ENCODE measurements around the gene ZSCAN2.

Gene ZSCAN2

GRCh38 chr15:84659904-84660781 is 59.3 kb downstream of the ZSCAN2 start:
- TF ChIP-seq, protein P1, sequence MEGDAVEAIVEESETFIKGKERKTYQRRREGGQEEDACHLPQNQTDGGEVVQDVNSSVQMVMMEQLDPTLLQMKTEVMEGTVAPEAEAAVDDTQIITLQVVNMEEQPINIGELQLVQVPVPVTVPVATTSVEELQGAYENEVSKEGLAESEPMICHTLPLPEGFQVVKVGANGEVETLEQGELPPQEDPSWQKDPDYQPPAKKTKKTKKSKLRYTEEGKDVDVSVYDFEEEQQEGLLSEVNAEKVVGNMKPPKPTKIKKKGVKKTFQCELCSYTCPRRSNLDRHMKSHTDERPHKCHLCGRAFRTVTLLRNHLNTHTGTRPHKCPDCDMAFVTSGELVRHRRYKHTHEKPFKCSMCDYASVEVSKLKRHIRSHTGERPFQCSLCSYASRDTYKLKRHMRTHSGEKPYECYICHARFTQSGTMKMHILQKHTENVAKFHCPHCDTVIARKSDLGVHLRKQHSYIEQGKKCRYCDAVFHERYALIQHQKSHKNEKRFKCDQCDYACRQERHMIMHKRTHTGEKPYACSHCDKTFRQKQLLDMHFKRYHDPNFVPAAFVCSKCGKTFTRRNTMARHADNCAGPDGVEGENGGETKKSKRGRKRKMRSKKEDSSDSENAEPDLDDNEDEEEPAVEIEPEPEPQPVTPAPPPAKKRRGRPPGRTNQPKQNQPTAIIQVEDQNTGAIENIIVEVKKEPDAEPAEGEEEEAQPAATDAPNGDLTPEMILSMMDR (IDR thresholded peaks at IDR 0.05; ENCODE audit: low read depth, low read length), result no peak
- Histone ChIP-seq H3K9me3 (no peaks in the 10 kb centered on the region), H3K4me1 (peaks cover 6% of the 10 kb centered on the region; the same call in 1 of the 2 replicates), H3K36me3 (no peaks in the 10 kb centered on the region), H3K27me3 (no peaks in the 10 kb centered on the region), H3K4me3 (ENCODE audit: low read depth, low read length) (no peak overlapping the region)
- no peak for DNase-seq

DNA sequence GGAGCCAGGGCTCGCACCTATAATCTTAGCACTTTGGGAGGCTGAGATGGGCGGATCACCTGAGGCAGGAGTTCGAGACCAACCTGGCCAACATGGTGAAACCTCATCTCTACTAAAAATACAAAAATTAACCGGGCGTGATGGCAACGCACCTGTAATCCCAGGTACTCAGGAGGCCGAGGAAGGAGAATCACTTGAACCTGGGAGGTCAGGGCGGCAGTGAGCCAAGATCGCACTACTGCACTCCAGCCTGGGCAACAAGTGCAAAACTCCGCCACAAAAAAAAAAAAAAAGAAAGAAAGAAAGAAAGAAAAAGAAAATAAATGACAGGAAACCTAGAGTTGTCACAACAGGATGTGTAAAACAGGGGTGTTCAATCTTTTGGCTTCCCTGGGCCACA is 60.2 kb downstream of the ZSCAN2 start:
- no peaks in the 10 kb centered on the region for H3K27me3 ChIP-seq
- no peak for DNase-seq
- peaks cover 6% of the 10 kb centered on the region; the same call in 1 of the 2 replicates for H3K36me3 ChIP-seq
- no peak overlapping the region for H3K4me3 ChIP-seq (ENCODE audit: low read depth, low read length)
- H3K4me1 ChIP-seq, result peaks cover 6% of the 10 kb centered on the region; the same call in 1 of the 2 replicates
- no peaks in the 10 kb centered on the region for H3K9me3 ChIP-seq
- TF ChIP-seq, protein P1 (IDR thresholded peaks at IDR 0.05; ENCODE audit: low read depth, low read length), result no peak

DNA sequence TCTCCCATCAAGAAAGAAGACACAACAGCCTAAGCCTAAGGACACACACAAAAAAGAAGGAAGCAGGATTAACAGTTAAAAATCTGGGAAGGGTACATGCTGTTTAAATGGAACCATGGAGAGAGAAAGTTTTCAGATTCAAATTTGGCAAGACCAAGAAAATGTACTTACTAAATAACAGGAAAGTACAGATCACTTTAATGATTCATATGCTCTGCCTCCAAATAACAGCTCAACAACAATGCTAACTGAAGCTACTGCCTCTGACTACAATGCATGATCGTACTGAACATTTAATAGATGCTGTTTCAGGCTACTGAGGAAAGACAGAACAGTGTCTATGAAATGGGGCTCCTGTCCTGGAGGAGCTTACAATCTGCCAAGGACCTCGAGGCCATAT is 65.6 kb downstream of the ZSCAN2 start:
- TF ChIP-seq, protein P1 (IDR thresholded peaks at IDR 0.05; ENCODE audit: low read depth, low read length), result no peak
- DNase-seq, result no peak
- Histone ChIP-seq H3K4me3 (ENCODE audit: low read depth, low read length) (no peak overlapping the region), H3K9me3 (no peaks in the 10 kb centered on the region), H3K27me3 (no peaks in the 10 kb centered on the region), H3K36me3 (peaks cover 40% of the 10 kb centered on the region), H3K4me1 (no peaks in the 10 kb centered on the region)

GRCh38 chr15:84668221-84668982 is 67.6 kb downstream of the ZSCAN2 start:
- TF ChIP-seq, protein P1 (IDR thresholded peaks at IDR 0.05; ENCODE audit: low read depth, low read length), result no peak
- no peak for DNase-seq
- no peaks in the 10 kb centered on the region for H3K9me3 ChIP-seq
- no peak overlapping the region for H3K4me3 ChIP-seq (ENCODE audit: low read depth, low read length)
- H3K4me1 ChIP-seq, result no peaks in the 10 kb centered on the region
- no peaks in the 10 kb centered on the region for H3K27me3 ChIP-seq
- H3K36me3 ChIP-seq, result peaks cover 40% of the 10 kb centered on the region

DNA sequence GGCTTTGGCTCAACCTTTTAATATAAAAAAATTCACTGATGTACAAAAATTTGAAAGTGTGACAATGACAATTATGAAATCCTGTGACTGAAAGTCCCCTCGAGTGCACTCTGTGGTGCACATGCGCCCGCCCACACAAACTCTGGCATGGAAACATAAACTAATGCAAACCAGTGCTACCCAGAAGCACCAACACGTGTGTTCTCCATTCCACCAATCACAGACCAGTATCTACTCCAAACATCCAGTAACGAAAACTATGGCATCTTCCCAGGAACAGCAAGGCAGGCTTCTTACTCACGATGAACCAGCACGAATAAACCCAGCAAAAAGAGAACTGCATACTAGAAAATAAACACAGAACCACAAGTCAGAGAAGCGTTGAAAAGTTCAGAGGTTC is 68.9 kb downstream of the ZSCAN2 start:
- Histone ChIP-seq H3K4me1 (no peaks in the 10 kb centered on the region), H3K9me3 (no peaks in the 10 kb centered on the region), H3K36me3 (peaks cover 42% of the 10 kb centered on the region), H3K27me3 (no peaks in the 10 kb centered on the region), H3K4me3 (ENCODE audit: low read depth, low read length) (no peak overlapping the region)
- DNase-seq, result no peak
- TF ChIP-seq, protein P1 (IDR thresholded peaks at IDR 0.05; ENCODE audit: low read depth, low read length), result no peak
